ENCODE measurements around the gene GSDME.

The GSDME gene

DNA sequence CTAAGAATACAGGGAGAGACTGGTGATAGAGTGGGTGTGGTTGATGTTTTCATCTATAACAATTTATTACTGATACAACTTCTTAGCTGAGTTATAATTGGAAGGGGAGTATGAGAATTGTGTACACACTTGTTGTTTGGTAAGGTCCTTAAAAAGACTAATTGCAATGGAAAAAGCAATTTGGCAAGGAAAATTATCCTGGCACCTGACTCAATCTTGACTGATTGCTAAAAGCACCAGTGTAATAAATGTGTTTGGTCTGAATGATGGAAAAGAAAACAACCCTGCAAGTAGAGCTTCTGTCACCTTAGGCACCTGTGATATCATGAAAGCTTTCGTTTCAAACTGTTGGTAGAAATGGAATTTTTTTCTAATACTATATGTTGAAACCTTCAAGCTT, 6.7 kb upstream of the GSDME start:
- H3K4me1 ChIP-seq (ENCODE audit: low read depth, poor library complexity, severe bottlenecking), result no peaks in the 10 kb centered on the region
- H4K20me1 ChIP-seq (ENCODE audit: insufficient read depth), result no peaks in the 10 kb centered on the region
- H3K9ac ChIP-seq, result no peak overlapping the region
- TF ChIP-seq, protein P1, sequence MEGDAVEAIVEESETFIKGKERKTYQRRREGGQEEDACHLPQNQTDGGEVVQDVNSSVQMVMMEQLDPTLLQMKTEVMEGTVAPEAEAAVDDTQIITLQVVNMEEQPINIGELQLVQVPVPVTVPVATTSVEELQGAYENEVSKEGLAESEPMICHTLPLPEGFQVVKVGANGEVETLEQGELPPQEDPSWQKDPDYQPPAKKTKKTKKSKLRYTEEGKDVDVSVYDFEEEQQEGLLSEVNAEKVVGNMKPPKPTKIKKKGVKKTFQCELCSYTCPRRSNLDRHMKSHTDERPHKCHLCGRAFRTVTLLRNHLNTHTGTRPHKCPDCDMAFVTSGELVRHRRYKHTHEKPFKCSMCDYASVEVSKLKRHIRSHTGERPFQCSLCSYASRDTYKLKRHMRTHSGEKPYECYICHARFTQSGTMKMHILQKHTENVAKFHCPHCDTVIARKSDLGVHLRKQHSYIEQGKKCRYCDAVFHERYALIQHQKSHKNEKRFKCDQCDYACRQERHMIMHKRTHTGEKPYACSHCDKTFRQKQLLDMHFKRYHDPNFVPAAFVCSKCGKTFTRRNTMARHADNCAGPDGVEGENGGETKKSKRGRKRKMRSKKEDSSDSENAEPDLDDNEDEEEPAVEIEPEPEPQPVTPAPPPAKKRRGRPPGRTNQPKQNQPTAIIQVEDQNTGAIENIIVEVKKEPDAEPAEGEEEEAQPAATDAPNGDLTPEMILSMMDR (conservative IDR thresholded peaks at IDR 0.05; ENCODE audit: low read depth, low read length), result no peak
- H3K27ac ChIP-seq, result no peak overlapping the region
- H2AFZ ChIP-seq (ENCODE audit: low read depth), result no peak overlapping the region
- H3K4me2 ChIP-seq, result no peak overlapping the region
- H3K36me3 ChIP-seq (ENCODE audit: insufficient read depth), result no peaks in the 10 kb centered on the region
- H3K4me3 ChIP-seq (IDR thresholded peaks at IDR 0.05; ENCODE audit: insufficient read depth, low read depth, low read length), result no peak overlapping the region
- H3K79me2 ChIP-seq (ENCODE audit: insufficient read depth, low read depth), result no peaks in the 10 kb centered on the region
- H3K27me3 ChIP-seq (ENCODE audit: insufficient read depth, low read depth), result no peaks in the 10 kb centered on the region

DNA sequence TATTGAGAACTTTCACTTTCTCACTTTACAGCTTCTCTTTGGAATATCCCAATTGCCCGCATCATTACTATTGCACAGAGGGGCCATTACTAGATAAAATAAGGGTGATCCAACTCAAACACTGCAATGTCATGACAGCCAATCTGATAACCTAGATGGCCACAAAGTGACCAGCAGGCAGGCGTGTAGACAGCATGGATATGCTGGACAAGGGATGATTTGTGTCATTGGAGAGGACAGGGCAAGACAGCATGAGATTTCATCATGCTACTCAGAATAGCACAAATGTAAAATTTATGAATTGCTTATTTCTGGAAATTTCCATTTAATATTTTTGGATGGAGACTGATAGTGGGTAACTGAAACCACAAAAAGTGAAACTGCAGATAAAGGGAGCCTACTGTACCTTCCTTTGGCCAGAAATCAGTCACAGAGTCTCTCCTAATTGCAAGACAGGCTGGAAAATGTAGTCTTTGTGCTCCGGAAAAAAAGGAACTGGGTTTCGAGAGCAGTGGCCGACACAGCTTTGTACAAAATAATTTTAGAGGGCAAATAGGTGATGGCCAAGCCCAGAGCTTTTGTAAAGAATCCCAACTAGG, 6.1 kb upstream of the GSDME start:
- H4K20me1 ChIP-seq (ENCODE audit: insufficient read depth), result no peaks in the 10 kb centered on the region
- H3K9ac ChIP-seq, result no peak overlapping the region
- no peak overlapping the region for H2AFZ ChIP-seq (ENCODE audit: low read depth)
- H3K27ac ChIP-seq, result no peak overlapping the region
- no peaks in the 10 kb centered on the region for H3K27me3 ChIP-seq (ENCODE audit: insufficient read depth, low read depth)
- no peak overlapping the region for H3K4me3 ChIP-seq (IDR thresholded peaks at IDR 0.05; ENCODE audit: insufficient read depth, low read depth, low read length)
- H3K36me3 ChIP-seq (ENCODE audit: insufficient read depth), result no peaks in the 10 kb centered on the region
- TF ChIP-seq, protein P1 (conservative IDR thresholded peaks at IDR 0.05; ENCODE audit: low read depth, low read length), result no peak
- H3K79me2 ChIP-seq (ENCODE audit: insufficient read depth, low read depth), result no peaks in the 10 kb centered on the region
- no peak overlapping the region for H3K4me2 ChIP-seq
- no peaks in the 10 kb centered on the region for H3K4me1 ChIP-seq (ENCODE audit: low read depth, poor library complexity, severe bottlenecking)

DNA sequence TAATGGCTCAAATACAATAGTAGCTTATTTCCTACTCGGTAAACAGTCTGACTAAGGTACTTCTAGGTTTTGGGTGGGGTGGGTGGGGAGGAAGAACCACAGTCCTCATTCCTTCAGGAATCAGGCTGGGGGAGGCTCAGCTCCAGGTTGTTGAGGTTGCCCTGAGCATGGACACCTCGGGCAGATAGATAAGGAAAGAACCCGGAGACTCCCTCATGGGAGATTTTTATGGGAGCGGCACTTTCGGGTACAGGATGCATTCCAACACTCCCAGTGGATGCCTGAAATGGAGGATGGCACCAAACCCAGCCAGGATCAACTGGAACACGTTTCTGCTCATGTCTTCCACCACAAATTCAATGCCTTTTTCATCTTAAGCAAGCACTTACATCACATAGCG, 5.5 kb upstream of the GSDME start:
- no peak overlapping the region for H3K4me3 ChIP-seq (IDR thresholded peaks at IDR 0.05; ENCODE audit: insufficient read depth, low read depth, low read length)
- H3K36me3 ChIP-seq (ENCODE audit: insufficient read depth), result no peaks in the 10 kb centered on the region
- no peak overlapping the region for H3K9ac ChIP-seq
- no peak overlapping the region for H2AFZ ChIP-seq (ENCODE audit: low read depth)
- H3K79me2 ChIP-seq (ENCODE audit: insufficient read depth, low read depth), result no peaks in the 10 kb centered on the region
- no peaks in the 10 kb centered on the region for H3K4me1 ChIP-seq (ENCODE audit: low read depth, poor library complexity, severe bottlenecking)
- no peak overlapping the region for H3K4me2 ChIP-seq
- H3K27me3 ChIP-seq (ENCODE audit: insufficient read depth, low read depth), result no peaks in the 10 kb centered on the region
- no peak overlapping the region for H3K27ac ChIP-seq
- H4K20me1 ChIP-seq (ENCODE audit: insufficient read depth), result no peaks in the 10 kb centered on the region
- TF ChIP-seq, protein P1 (conservative IDR thresholded peaks at IDR 0.05; ENCODE audit: low read depth, low read length), result no peak

DNA sequence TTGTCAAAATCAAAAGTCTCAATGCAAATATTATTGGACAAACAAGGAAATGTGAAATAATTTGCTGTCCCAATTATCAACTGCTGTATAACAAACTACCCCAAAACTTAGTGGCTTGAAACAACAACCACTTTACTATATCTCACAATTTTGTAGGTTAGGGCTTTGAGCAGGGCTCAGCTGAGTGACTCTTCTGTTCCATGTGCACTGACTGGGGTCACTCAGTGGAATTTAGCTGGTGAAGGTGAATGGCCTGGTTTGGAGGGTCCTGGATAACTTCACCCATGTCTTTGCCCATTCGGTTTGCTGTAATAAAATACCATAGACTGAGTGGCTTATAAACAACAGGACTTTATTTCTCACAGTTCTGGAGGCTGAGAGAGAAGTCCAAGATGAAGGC, 3.7 kb upstream of the GSDME start:
- Histone ChIP-seq H3K9ac (no peak overlapping the region), H3K27me3 (ENCODE audit: insufficient read depth, low read depth) (peaks cover 3% of the 10 kb centered on the region; the same call in 1 of the 2 replicates), H3K27ac (no peak overlapping the region), H2AFZ (ENCODE audit: low read depth) (no peak overlapping the region), H3K36me3 (ENCODE audit: insufficient read depth) (no peaks in the 10 kb centered on the region), H3K4me3 (IDR thresholded peaks at IDR 0.05; ENCODE audit: insufficient read depth, low read depth, low read length) (no peak overlapping the region), H3K4me1 (ENCODE audit: low read depth, poor library complexity, severe bottlenecking) (no peaks in the 10 kb centered on the region), H4K20me1 (ENCODE audit: insufficient read depth) (no peaks in the 10 kb centered on the region), H3K4me2 (no peak overlapping the region), H3K79me2 (ENCODE audit: insufficient read depth, low read depth) (no peaks in the 10 kb centered on the region)
- TF ChIP-seq, protein P1 (conservative IDR thresholded peaks at IDR 0.05; ENCODE audit: low read depth, low read length), result no peak

Measured in KMS-11 (cell line).